ENCODE measurements around the gene NBEAL2.
"Not testable (repeated sequence)": the region's sequence is repeated elsewhere in the genome, so short reads cannot be mapped to it uniquely, and the experiment has no call there.

The NBEAL2 gene

DNA sequence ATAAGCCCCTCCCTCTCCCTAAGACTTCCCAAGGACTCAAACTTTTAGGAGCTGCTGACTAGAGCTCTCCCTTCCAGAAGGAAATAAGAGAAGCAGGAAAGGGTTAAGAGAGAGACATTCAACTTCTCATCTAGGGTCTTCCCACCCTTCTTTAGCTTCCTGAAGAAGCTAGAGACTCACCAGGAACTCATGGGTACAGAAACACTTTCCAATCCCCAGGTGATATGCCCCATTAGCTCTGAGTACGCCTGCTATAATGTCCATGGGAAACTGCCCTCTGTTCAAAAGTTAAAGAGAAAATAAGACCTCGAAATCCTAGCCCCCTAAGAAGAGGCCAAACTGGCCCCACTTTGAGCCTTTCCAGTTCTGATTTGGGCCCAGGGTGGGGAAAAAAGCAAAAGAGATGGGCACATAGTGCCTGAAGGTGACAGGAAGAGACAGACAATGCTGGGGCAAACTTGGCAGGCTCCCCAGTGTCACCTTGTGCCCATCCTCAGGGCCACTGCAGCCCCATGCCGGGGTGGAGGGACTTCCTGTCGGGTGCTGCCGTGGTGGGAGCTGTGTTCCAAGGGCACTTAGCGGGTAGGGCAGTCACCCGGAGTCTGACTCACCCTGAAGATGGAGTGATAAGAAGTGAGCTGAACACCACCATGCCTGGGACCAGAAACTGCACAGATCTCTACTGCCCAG, 32.5 kb upstream of the NBEAL2 start:
- DNase-seq: peak; percentile 91

DNA sequence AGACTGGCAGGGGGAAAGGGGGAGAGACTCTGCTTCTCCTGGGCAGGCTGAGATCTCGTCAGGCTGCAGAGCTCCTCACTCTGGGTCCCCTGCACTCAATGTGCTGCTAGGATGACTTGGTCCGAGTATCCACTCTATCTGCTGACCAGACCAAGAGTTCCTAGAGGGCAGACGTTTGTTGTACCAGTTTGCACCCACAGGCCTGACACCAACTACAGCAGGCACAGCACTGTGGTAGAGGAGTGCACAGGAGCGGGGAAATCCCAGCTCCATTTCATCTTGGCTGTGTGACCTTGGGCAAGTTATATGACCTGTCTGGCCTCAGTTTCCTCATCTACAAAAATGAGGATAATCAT, 31.9 kb upstream of the NBEAL2 start:
- DNase-seq: no peak

DNA sequence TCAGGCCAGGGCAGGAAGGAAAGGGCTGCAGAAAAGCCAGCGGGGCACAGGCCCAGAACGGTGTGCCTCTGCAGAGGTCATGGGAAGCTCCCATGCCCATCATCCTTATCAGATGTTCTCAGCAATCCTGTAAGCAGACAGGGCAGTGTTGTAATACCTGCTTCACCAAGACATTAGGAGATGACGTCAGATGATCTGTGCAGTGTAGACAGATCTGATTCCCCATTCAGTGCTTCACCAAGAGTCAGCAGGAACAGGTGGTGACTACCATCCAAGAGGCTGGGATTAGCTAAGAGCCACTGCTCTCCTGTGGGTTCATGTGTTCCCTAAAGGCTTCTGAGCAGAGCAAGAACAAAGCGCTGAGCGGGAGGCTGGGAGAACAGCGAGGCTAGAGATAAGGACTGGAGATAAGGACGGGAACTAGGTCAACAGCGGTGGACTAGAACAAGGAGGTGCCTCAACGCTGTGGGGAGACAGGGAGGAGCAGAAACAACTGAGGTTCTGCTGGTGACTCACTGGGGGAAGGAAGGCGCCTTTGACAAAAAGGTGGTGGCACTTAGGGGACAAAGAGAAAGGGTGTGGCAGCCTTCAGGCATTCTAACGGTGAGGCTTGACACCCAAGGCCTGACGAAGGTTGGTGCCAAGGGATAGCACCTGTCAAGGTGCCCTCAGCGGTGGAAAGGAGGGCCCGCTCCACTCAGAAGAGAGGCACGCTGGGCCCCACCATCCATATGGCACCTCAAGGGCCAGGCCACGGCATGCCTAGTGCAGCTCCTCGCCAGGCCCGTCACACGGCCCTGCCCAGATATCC, 31.3 kb upstream of the NBEAL2 start:
- peak; percentile 94 for DNase-seq

DNA sequence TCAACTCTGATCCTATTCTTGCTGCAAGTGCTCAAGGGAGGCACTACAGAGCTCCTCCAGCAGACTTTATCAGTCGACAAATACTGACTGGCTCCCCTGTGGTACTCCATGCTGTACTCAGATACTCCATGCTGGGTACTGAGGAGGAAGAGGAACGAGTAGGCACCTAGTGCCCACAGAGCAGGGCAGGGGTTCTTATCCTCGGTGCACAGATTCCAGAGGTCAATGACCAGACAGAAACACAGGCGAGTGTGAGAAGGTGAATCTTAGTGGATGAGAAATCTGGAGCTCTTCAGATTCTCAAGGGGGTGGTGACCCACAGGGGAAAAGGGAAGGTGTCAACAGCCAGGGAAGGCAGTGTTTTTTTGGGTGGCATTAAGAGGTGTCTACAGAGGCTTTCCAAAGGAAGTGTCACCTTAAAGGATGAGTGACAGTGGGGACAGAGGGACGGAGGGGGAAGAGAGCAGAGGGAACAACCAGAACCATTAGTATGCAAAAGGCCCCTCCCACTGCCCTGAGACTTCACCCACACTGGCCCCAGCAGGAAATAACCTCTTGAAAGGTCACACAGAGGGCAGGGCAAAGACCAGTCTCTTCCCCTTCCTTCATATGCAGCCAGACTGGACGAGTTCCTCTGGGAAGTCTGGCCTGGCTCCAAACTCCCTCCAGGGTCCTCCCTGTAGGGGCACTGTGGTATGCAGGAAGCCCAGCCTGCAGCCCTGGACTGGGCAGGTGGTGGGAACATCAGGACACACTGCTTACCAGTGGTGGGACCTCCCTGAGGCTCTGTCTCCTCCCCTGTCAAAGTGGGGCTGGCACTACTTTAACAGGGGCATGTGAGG, 30.4 kb upstream of the NBEAL2 start:
- peak; percentile 26 for DNase-seq

DNA sequence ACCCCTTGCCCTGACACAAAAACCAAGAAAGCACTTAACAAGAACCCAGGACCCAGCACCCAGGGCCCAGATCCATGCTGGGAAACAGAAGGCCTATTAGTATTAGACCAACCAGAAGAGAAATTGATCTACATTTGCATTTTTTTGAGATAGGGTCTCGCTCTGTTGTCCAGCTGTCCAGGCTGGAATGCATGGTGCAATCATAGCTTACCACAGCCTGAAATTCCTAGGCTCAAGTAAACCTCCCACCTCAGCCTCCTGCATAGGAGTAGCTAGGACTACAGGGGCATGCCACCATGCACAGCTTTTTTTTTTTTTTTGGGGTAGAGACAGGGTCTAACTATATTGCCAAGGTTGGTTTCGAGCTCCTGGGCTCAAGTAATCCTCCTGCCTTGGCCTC, 29.3 kb upstream of the NBEAL2 start:
- DNase-seq: no peak

GRCh38 chr3:46950650-46951241, 28.7 kb upstream of the NBEAL2 start:
- no peak for DNase-seq

DNA sequence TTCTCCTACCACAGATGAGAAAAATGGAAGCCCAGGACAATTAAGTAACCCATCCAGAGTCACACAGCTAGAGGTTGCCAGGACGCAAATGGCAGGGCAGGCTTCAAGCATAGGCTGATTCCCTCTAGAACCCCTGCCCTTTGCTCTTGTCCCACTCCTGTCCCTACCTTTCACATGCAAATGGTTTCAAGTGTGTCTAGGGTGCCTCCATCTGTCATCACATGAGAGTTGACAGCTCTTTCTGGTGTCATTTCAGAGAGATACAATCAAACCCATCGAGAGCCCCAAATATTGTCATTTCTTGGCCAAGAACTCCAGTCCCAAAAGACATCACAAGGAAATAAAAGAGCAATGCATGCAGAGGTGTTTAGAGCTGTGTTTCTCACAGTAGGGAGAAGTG, 26.7 kb upstream of the NBEAL2 start:
- no peak for DNase-seq

GRCh38 chr3:46953234-46954010, 26.0 kb upstream of the NBEAL2 start:
- DNase-seq: peak; percentile 49

GRCh38 chr3:46954178-46954577, 25.3 kb upstream of the NBEAL2 start:
- no peak for DNase-seq

GRCh38 chr3:46955157-46955556, 24.3 kb upstream of the NBEAL2 start:
- DNase-seq: no peak

GRCh38 chr3:46955801-46956259, 23.6 kb upstream of the NBEAL2 start:
- DNase-seq: peak; percentile 60

DNA sequence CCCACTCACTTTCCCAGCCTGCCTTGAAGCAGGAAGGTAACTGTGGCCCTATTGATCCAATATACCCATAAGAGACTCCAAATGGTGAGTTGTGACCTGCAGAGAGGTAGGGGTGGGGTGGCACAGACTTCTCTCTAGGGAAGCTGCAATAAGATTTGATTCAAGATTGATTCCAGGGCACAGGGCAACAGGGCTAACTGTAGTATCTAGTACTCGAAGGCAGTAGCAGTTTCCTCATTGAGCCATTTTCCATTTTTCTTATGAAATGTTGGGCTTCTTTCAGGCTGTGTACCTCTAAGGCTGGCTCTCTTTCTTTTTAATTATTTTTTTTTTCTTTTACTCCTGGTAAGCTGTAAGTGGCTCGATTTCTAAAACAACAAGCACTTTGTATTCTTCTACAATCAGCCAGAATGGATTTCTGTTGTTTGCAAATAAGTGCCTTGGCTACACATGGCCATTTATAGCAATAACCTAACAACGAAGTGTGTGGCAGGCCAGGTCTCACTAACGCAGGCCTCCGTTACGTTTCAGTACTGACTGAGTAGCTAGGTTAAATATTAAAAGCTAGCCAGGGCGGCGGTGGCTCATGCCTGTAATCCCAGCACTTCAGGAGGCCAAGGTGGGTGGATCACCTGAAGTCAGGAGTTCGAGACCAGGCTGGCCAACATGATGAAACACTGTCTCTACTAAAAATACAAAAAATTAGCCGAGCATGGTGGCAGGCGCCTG, 22.2 kb upstream of the NBEAL2 start:
- DNase-seq: no peak

GRCh38 chr3:46958467-46959160, 20.9 kb upstream of the NBEAL2 start:
- DNase-seq: no peak

DNA sequence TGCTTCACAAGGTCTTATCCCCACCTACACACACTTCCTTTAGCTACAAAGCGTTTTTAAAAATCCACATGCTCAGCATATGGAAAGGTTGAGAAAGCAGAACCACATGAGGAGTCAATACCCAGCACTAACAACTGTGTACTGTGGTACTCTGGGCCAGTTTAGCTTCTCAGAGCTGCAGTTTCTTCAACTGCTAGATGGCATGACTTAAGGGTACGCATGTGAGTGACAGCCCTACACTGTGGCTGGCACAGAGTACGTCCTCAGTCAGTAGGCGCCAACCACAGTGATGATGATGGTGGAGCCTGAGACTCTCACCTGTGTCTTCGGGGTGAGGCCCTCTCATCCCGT, 20.3 kb upstream of the NBEAL2 start:
- peak; percentile 49 for DNase-seq

DNA sequence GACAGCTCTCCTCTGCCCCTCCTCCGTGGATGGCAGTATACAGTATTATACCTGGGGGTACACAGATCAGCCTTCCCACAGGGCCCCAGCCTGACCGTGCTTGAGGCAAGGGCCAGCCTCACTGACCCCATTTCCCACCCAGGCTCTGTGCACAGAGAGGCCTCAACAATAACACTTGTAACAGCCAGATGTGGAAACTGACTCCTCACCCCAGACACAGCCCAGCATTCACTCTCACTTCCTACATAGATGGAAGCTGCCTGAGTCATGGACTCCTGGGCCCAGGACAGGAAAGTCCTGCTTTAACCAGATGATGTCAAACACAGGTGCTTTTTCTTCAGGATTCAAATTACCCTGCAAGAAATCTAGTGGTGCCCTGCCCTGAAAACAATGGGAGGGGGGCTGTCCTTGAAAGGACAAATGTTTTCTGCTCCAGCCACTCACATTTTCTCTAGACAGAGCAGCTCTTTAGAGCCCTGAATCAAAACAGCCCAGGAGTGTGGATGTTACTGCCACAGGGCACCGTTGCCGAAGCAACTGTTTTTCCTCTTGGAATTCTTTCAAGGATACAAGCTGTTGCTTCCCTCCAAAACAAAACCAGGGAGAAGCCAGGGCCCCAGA, 19.3 kb upstream of the NBEAL2 start:
- no peak for DNase-seq

- no peak for DNase-seq
Observed at GRCh38 chr3:46960835-46961234, 18.6 kb upstream of the NBEAL2 start.

DNA sequence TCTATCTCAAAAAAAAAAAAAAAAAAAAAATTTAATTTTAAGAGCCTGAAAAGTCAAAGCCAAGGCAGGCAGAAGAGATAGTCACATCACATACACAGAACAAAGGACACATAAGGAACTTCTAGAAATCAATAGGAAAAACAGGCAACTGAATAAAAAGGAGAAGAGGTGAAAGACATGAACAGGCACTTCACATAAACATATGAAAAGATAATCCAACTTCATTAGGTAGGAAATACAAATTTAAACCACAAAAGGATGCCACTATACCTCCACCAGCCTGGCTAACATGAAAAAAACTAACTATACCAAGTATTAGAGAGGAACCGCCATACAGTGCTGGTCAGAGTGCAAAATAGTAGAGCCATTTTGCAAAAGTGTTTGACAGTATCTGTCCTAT, 17.0 kb upstream of the NBEAL2 start:
- DNase-seq: no peak

- no peak for DNase-seq
Observed at GRCh38 chr3:46962990-46963389, 16.5 kb upstream of the NBEAL2 start.

GRCh38 chr3:46964038-46964590, 15.4 kb upstream of the NBEAL2 start:
- not testable (repeated sequence) for DNase-seq

GRCh38 chr3:46965151-46965550, 14.3 kb upstream of the NBEAL2 start:
- no peak for DNase-seq
